ENCODE measurements around the gene RPS4Y1.

DNA sequence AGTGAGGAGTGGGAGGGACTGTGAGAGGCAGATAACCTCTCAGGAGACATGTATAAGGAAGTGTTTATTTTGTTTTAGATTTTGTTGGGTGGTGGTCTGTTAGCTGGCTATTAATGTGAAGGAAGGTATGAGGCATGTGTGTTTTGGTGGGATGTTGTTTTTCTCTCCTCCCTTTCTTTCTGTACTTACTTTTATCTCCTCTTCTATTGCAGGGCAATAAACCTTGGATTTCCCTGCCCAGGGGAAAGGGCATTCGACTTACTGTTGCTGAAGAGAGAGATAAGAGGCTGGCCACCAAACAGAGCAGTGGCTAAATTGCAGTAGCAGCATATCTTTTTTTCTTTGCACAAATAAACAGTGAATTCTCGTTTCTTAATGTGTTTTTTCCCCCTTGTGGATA lies 25.2 kb downstream of the RPS4Y1 start:
- TF ChIP-seq, protein P1, sequence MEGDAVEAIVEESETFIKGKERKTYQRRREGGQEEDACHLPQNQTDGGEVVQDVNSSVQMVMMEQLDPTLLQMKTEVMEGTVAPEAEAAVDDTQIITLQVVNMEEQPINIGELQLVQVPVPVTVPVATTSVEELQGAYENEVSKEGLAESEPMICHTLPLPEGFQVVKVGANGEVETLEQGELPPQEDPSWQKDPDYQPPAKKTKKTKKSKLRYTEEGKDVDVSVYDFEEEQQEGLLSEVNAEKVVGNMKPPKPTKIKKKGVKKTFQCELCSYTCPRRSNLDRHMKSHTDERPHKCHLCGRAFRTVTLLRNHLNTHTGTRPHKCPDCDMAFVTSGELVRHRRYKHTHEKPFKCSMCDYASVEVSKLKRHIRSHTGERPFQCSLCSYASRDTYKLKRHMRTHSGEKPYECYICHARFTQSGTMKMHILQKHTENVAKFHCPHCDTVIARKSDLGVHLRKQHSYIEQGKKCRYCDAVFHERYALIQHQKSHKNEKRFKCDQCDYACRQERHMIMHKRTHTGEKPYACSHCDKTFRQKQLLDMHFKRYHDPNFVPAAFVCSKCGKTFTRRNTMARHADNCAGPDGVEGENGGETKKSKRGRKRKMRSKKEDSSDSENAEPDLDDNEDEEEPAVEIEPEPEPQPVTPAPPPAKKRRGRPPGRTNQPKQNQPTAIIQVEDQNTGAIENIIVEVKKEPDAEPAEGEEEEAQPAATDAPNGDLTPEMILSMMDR (optimal IDR thresholded peaks at IDR 0.05 in 1 of 3, IDR thresholded peaks at IDR 0.05 in 1 of 3, conservative IDR thresholded peaks at IDR 0.05 in 1 of 3; ENCODE audit: extremely low read depth in 1 of 3, insufficient read depth in 2 of 3, low read length in 3 of 3), result no peak
- no peak for TF ChIP-seq EZH2 (IDR thresholded peaks at IDR 0.05; ENCODE audit: low read length)
